Suppressor macrophage treated with lipopolysaccharide for 4 hours (primary cell): ENCODE data around the gene INHBC.

Experiments used
- DNase-seq: peaks from one replicate; pipeline ENCODE4 v3.0.0-alpha.2; 2020

Gene INHBC

GRCh38 chr12:57469296-57470164, 34.9 kb downstream of the INHBC start:
- DNase-seq: no peak

GRCh38 chr12:57470286-57470969, 35.8 kb downstream of the INHBC start:
- no peak for DNase-seq

DNA sequence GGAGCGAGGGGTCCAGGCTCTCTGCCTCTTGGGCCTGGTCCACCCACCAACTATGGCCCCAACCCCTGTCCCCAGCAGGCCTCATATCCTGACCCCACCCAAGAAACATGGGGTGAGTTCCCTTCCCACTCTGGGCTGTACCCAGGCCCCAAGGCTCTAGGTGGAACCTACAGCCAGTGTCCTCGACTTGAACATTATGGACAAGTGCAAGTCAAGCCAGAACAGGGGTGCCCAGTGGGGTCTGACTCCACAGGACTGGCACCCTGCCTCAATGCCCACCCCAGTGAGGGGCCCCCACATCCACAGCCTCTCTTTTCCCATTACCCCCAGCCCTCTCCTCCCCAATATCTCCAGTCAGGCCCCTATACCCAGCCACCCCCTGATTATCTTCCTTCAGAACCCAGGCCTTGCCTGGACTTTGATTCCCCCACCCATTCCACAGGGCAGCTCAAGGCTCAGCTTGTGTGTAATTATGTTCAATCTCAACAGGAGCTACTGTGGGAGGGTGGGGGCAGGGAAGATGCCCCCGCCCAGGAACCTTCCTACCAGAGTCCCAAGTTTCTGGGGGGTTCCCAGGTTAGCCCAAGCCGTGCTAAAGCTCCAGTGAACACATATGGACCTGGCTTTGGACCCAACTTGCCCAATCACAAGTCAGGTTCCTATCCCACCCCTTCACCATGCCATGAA, 36.5 kb downstream of the INHBC start:
- DNase-seq: no peak

DNA sequence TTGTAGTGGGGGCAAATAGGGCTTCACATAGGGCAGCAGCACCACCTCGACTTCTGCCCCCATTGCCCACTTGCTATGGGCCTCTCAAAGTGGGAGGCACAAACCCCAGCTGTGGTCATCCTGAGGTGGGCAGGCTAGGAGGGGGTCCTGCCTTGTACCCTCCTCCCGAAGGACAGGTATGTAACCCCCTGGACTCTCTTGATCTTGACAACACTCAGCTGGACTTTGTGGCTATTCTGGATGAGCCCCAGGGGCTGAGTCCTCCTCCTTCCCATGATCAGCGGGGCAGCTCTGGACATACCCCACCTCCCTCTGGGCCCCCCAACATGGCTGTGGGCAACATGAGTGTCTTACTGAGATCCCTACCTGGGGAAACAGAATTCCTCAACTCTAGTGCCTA, 37.1 kb downstream of the INHBC start:
- DNase-seq: no peak

GRCh38 chr12:57472391-57472790, 37.8 kb downstream of the INHBC start:
- no peak for DNase-seq

GRCh38 chr12:57473392-57473791, 38.8 kb downstream of the INHBC start:
- no peak for DNase-seq

DNA sequence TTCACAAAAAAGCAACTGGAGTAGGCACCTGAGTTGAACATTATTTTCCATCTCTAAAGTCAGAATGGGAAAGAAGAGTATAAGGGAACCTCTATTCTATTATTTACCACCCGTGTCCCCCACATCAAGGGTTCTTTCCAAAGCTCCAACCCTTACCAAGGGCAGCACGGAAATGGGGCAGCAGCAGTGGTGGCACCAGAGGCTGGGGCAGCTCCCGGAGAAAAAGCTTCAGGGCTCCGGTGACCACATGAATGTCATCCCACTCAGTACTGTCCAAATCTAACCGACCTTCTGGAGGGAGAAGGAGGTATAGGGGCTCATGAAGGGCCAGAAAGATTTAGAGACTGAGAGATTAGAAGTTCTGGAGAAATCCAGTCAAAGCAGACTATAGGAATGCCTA, 39.3 kb downstream of the INHBC start:
- no peak for DNase-seq

DNA sequence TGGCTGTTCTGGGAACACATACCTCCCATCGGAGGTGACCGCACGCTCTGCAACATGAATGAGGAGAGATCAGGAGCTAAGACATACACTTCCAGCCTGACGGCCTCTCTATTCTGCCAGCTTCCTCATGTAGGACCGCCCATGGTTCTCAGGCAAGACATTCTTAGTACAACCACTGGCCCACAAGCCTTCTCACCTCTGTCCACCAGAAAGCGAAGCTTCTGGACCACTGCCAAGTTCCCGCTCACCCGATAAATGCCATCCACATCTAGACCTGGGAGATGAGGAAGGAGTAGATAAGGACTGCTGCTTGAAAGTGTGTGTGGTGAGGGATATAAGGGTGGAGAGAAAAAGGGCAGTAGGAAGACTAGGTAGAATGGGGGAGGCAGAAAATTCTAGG, 39.8 kb downstream of the INHBC start:
- DNase-seq: no peak

GRCh38 chr12:57474862-57475261, 40.3 kb downstream of the INHBC start:
- no peak for DNase-seq

GRCh38 chr12:57475271-57476161, 40.9 kb downstream of the INHBC start:
- DNase-seq: no peak

GRCh38 chr12:57476162-57476992, 41.8 kb downstream of the INHBC start:
- peak; percentile 61 for DNase-seq

DNA sequence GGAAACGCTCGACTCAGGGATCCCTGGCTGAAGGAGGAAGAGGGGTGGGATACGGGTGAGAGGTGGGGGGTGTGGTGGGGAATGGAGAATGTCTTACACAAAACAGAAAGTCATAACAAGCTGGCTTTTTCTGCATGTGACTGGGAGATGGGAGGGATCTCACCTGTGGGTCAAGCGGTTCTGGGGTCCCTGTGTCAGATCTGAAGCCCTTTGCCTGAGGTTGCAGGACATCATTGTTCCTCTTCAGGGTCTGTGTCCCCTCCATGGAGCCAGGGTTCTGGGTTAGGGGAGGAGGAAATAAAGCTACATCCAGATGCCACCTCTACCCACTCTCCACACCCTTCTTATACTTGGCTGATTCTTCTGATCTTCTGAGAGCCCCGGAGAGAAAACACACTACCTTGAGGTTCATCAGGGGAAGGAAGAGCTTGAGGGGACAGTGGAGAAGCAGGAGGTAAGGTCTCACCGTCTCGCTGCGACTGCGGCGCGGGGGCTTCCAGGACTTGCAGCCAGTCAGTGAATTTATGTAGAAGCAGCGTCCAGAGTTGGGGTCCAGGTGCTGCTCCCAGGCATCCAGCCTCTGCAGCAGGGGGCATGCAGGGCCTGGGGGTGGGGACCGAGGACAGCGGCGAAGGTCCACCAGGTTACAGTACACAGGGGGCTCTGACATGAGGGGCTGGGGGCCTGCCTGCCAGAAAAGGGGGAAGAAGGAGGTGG, 42.6 kb downstream of the INHBC start:
- no peak for DNase-seq

- DNase-seq: peak; percentile 84
Measured at GRCh38 chr12:57477710-57478681, 43.4 kb downstream of the INHBC start.

GRCh38 chr12:57479043-57479375, 44.4 kb downstream of the INHBC start:
- no peak for DNase-seq

DNA sequence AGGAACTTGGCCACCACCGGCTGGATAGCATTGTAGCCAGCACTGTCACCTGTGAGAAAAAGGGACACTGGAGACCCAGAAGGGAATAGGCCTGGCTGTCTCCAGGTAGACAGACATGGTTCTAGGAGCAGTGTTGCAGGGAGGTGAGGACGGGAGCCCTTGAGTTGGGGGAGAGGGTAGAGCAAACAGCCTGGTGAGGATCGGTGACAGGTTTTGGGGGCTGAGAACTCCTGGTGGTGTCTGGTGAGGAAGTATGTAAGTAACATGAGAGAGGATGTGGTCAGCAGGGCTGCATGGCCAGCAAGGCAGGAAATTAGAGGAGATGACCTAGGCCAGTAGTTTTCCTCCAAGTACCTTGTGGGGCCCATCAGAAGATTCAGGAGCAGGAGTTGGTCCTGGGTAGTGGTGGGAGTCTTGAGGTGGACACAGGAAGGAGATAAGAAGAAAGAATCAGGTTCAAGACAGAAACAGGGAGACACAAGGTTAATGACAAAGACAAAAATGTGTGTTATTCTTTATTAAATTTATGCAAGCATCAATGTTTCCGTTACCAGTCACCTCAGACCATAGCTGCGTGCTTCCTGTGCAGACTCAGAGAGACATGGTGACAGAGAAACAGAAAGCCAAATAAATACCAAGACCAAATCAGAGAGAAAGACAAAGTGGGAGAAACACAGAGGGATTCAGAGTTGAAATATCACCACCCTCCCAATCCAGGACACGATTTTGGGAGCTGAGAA, 45.0 kb downstream of the INHBC start, which contains the start of gene ARHGAP9:
Gene ARHGAP9 (minus strand): TSS at position 491 of the 740 bp plus-strand sequence. CDS start 460 bp downstream, at position 31.
- peak; percentile 34 for DNase-seq

GRCh38 chr12:57481671-57482070, 47.1 kb downstream of the INHBC start:
- DNase-seq: no peak

DNA sequence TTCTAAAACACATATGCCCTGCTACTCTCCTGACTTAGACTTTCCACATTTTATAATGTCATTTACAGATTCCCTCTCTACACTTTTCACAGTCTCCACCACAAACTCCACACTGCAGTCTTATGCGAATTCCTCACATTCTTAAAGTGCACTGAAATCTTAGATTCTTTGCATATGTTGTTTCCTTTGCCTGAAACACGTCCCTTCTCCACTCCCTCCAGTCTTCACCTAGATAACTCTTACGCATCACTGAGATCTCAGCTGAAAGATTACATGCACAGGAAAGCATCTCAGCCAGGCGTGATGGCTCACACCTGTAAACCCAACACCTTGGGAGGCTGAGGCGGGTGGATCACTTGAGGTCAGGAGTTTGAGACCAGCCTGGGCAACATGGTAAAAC, 48.9 kb downstream of the INHBC start:
- no peak for DNase-seq

DNA sequence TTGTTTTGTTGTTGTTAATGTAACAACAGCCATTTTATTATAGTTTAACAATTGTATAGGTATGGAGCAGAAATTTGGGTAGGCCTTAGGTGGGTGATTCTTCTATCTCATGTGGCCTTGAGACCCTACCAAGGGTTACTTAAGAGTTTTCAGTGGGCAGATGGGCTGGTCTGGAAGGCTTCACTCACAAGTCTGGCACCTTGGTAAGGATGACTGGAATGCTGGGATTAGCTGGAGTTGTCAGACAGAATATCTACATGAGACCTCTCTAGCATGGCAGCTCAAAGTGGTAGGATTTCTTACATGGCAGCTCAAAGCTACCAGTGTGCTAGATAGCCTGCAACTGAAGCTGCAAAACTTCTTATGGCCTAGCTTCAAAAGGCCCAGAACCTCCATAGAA, 51.1 kb downstream of the INHBC start:
- DNase-seq: no peak

DNA sequence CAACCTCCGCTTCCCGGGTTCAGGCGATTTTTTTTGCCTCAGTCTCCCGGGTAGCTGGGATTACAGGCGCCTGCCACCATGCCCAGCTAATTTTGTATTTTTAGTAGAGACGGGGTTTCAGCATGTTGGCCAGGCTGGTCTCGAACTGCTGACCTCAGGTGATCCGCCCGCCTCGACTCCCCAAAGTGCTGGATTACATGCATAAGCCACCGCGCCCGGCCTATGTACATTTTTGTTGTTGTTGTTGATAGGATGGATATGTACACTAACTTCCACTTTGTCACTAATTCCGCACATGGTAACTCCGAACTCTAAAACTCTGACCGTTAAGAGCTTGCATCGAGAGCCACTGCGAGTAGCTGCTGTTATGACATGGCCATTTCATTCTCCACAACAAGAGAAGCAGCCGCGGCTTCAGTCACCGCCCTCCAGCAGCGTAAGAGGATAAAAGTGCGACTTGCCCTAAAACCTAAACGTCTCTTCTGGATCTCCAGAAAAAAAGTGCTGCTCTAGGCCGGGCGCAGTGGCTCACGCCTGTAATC, 52.5 kb downstream of the INHBC start:
- DNase-seq: no peak
